NCI-H187 treated with DMSO at 0.1 percent for 48 hours (cell line): Measurements from ENCODE around the gene PGPEP1.
"Not testable (repeated sequence)": the region's sequence is repeated elsewhere in the genome, so short reads cannot be mapped to it uniquely, and the experiment has no call there.

Source experiments
- DNase-seq: peaks from one replicate; lab custom pipeline; 2025; lab: John Stamatoyannopoulos, UW

The PGPEP1 gene

DNA sequence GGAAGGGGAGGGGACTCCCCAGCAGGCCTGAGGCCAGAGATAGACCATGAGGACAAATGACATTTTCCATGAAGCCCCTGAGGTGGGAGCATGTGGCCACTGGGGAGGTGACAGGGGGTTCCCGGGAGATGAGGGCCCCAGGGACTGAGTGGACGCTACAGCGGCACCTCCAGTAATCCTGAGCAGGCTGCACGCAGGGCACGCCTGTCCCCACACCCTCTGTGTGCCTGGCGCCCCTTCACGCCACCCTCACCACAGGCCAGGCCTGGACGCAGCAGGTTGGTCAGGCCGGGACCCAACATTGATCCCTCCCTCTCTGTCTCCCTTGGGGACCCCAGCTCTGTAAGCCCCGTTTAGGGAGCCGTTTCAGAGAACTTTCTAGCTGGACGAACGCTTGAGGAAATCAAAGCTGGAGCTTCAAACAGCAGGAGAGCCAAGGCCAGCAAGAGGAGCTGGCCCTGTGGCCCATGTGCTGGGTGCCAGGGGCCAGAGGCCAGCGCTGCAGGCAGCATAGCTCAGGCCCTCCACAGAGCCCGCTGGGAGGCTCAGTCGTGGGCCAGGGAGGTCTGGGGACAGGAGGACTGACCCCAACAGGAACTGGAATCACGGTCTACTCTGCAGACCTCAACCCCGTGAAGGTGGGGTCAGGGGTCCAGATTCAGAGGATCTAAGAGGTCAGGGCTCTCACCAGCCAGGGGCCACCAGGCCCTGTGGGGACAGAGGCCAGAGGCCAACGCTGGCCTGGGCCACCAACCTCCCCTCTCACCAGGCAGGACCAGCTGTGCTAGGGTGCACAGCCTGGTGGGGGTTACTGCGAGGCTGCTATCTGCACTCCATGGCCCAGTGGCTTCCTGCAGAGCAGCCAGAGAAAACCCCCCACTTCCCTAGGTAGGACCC is 32.1 kb upstream of the PGPEP1 start:
- no peak for DNase-seq

DNA sequence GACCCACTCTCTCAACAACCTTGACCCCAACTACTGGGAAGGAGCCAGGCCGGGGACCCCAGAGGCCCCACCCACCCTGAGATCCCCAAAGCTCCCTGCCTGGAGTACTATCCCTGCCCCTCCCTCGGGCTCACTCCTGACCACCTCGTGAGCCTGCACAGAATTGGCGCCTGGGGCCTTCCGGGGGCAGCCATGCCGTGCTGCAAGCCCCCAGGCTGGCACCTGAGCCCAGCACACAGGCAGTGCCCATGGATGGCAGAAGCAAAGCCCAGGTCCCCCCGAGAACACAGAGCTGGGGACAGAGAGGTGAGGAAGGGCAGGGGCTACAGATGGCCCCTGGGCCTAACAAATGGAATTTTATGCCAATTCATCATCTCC is 31.5 kb upstream of the PGPEP1 start:
- no peak for DNase-seq

DNA sequence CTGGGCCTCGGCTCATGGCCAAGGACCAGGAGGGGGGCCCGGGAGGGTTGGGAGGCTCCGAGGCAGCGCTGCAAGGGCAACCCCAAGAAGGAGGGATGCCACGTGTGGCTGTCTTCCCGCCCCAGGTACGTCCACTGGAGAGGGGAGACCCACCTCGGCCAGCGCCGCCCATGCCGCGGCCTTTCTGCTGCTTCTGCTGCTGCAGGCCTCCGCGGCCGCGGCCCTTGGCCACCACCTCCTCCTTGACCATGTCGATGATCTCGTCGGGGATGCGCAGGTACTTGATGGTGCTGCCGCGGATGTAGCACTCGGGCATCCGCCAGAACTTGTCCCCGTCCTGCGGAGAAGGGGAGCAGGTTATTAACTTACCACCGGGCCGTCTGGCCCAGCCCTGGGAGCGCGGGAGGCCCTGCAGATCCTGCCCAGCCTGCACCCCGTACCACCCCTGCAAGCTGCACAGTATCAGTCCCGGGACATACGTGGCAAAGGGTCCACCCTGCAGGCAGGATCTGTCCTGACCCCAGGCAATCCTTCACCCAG is 30.8 kb upstream of the PGPEP1 start:
- DNase-seq: no peak

DNA sequence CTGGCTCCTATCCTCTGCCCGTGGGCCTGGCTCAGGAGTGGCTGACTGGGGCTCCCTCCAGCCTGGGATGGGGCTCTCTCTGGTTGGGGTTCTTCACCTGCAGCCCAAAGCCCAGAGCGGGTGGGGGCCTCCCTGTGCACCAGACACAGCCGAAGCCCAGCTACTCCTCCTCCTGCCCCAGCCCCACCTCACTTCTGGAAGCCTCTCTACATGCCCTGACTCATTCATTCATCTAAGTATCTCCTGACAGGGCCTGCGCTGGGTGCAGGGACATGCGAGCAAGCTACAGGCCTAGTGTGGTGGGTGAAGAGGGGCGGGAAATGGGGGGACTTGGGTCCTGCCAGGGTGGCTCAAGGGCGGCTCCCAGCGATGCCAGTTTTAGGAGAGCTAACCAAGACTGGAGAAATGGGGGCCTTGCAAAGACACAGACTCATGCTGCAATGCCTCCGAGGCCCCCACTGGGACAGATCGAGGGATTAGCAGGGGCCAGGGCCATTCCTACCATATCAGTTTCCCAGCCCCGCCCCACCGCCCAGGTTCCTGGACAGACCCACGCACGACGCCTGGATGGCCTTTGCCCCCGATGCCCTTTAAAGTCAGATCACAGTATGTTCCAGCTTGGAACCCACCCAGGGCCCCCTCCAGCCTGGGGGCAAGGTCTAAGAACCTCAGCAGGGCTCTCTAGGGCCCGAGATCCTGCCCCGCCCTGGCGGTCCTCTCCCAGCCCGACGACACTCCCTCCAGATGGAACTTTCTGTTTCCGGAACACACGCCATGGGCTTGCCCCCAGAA is 30.1 kb upstream of the PGPEP1 start:
- no peak for DNase-seq

DNA sequence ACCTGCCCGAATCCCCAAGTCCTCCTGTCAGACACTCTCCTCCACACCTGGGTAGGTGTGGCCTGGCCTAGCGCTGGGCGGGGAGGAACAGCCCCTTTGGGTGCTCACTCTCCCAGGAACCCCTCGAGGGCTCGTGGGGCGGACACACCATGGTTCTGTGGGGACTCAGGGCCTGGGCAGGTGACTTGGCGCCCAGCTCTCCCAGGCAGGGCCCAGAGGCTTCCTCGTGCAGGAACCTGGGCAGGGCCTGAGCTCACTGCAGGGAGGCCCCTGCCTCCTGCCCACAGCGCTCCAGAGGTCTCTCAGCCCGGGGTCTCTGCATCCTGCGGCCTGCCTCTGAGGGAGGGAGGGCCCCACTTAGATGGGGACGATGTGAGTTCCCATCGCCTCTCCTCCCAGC is 29.4 kb upstream of the PGPEP1 start:
- no peak for DNase-seq

DNA sequence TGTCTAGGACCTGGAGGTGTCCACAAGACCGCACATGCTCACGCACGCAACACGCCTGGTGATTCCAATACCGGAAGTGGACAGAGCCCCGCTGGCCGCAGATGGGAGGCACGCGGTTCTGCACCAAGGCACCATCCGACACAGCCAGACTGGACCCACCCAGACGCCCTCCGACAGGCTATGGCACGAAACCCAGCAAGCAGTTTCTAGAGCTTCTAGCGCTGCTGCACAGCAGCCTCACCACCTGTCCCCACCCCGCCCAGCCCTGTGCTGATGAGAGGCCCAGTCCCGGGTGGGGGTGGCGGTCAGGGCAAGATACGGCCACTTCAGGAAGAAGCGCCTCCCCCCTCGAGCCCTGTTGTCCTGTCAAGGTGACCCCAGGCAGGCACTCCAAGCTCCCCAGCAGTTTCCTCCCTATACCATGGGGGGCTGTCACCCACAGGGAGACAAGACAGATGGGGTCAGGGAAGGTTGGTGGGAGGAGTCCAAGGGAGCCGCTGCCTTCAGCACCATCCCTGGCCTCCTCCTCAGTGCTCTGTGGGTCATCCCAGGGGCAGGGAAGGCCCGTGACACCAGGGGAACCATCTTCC is 28.8 kb upstream of the PGPEP1 start:
- DNase-seq: no peak

DNA sequence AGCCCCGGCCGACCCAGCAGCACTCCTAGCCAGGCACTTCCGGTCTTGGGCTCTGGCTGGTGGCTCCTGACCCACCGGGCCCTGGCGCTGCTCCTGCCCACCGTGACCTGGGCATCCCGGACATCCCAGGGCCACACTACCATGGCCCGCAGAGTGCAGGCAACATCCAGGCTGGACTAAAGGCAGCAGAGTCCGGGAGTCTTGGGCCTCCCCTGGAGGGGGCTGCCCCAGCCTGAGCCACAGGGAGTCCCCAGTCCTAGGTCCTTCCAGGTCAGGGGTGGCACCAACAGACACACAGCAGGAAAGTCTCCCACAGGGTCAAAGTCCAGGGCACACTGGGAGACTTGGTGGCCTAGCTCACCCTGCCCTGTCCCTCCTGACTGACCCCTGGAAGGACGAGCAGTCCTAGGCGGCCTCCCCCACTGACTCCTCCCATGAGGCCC is 28.3 kb upstream of the PGPEP1 start:
- no peak for DNase-seq

DNA sequence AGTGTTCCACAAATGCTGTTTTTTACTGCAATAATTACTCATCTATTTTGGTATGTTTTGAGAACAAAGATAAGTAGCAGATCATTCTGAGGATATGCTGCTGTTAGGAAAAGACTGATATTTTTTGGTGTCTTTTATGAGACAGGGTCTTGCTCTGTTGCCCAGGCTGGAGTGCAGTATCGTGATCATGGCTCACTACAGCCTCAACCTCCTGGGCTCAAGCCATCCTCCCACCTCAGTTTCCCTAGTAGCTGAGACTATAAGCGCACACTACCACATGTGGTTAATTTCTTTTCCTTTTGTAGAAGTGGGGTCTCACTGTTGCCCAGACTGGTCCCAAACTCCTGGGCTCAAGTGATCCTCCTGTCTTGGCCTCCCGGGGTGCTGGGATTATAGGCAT is 27.0 kb upstream of the PGPEP1 start:
- DNase-seq: no peak

DNA sequence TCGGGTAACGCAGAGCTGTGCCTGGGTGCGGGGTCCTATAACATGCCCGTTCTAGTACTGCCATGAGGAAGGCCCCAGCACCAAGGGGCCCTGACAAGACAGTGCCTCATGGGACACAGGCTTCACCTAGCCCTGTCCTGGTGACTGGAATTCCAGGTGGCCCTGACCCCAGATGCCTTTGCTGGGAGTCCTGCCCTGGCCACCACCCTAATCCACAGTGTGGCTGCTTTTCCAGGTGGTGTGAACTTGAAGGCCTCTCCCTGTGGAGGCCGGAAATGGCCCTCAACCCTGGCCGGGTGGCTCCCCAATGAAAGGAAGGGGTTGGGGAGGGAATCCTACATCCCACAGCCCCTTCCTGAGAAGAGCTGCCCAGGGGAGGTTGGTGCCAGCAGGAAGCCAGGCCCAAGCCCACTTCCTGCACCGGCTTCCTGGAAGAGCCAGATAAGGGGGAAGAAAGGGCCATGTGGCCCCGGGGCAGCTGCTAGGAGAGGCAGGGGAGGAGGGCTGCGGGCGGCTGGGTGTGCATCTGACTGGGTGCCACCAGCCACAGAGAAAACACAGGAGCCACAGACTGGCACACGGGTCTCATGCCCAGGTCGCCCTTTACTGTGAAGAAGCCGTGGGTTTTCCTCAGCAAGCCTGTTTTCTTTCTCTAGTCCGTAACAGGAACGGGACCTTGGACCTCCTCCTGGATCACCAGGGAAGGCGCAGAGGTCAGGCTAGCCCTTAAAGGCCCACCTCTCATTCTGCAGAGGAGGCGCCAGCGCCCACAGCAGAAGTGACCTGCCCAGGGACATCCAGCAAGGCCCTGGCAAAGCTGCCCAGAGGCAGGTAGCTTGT is 22.2 kb upstream of the PGPEP1 start:
- DNase-seq: no peak

DNA sequence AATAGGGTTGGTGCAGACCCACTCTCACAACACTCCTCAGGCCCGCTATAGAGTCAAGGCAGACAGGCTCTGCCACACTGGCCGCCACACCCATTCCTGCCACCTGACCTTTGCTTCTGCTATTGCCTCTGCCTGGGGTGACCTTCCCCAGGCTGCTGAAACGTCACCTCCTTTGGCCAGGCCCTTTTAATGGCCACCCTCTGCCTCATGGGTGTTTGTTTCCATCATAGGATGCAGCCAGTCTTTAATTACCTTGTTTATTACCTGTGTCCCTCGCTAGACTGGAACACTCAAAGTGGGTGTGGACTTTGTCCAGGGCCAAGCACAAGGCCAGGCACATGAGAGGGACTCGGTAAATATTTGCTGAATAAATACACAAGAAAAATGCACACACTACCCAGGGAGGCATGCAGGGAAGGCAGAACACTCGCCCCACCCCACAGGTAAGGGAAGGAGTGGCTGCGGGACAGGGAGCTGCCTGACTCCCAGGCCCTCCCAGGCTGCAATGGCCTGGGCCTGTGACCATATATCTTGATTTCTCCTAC is 20.7 kb upstream of the PGPEP1 start:
- no peak for DNase-seq

DNA sequence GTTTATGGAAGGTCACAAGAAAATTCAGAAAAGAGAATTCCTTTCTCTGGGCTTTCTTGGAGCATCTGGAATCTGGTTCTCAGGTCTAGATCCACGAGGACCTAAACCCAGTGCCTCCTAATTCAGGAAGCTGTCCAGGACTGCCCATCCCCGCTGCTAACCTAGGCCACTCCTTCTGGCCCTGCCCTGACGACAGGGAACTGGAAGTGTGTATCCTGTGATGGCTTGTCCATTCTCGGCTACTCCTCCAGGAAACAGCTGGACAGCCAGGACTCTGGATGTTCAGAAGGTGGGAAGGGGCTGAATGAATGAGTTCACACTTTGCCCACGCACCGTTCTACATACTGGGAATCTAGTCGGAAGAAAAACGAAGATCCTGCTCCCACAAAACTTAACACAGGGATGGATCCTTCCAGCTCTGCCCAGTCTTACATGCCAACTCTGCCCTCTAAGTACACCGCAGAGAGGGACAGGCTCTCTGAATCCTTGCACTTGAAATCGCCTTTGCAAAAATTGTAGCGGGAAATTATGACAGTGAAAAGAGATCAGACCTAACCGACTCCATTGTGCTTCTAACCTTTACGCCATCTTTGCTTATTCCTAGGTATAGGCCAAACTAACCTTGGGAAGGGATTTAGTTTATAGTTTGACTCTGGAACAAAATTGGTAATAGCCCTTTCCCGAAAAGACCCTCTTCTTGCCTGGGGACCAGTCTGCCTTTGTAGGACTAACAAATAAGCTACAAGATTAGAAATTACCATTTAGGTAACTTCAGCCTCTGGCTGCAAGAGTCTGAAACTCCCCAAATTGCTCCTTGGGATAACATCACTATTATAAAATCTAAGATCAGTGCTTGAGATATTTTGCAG is 19.3 kb upstream of the PGPEP1 start:
- no peak for DNase-seq

DNA sequence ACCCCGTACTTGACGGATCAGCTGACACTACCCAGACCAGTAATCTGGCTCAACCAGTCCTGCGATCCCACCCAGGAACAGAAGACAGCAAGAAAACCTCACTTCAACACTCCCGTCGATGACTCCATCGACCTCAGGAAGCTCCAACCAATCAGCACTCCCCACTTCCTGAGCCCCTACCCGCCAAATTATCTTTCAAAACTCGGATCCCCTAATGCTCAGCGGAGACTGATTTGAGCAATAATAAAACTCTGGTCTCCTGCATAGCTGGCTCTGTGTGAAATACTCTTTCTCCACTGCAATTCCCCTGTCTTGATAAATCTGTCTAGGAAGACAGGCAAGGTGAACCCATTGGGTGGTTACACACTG is 18.7 kb upstream of the PGPEP1 start:
- DNase-seq: no peak

DNA sequence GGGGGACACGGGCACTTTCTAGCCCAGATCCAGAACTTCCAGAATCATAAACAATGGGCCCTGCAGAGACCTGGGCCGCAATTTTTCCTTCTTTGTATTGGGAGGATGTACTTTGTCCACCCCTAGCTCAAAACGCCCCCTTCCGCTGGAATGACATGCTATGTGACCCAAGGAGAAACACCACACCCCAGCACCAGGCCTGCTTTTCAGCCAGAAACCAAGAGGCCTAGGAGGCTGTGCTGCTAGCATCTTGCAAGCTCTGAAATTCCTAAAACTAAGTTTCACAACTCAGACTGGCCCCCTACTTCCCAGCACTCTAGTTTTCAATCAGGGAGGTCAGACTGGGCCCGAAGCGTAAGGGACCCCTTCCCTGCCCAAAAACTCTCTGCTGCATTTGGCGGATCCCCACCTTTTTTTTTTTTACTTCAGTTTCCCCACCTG is 18.1 kb upstream of the PGPEP1 start:
- DNase-seq: no peak

DNA sequence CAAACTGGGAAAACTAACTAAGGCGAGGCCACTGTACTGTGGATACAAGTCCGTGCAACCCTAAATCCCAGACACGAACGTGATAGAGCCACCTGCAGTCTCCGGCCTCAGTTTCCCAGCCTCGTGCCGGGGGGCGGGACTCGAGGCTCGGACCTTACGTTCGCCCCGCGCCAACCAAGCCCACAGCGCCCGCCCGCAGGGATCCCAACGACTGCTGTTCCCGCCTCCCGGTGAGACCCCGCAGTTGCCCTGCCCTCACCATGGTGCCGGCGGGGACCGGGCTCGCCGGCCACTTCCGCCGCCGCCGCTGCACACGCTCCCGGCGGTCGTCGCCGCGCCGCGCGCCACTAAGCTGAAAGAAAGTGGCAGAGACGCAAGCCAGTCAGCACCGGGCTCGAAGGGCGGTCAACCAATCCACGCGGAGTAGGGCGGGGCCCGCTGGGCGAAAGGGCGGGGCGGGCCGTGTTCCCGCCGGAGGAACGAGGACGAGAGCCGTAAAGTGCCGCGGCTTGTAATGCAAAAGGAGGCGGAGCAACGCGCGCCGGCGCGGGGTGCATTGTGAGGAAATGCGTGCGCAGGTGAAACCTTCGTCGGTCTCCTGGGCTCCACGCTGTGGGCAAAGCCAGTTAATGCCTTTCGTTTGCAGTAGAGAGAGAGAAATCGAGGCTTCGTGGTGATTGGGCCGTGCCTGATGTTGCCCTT is 17.5 kb upstream of the PGPEP1 start, which contains the start of gene LSM4:
TSS of gene LSM4 (minus strand) at position 318 of the 702 bp plus-strand sequence. CDS start at position 262, 56 bp downstream.
- DNase-seq: peak; percentile 59

DNA sequence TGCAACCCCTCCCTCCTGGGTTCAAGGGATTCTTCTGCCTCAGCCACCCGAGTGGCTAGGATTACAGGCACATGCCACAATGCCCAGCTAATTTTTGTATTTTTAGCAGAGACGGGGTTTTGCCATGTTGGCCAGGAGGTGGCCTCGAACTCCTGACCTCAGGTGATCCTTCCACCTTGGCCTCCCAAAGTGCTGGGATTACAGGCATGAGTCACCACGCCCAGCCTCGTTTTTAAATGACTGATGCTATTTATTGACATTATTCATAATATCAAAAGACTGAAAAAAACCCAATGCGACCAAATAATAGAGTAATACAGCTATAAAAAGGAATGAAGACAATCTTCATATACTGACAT is 16.0 kb upstream of the PGPEP1 start:
- DNase-seq: not testable (repeated sequence)

DNA sequence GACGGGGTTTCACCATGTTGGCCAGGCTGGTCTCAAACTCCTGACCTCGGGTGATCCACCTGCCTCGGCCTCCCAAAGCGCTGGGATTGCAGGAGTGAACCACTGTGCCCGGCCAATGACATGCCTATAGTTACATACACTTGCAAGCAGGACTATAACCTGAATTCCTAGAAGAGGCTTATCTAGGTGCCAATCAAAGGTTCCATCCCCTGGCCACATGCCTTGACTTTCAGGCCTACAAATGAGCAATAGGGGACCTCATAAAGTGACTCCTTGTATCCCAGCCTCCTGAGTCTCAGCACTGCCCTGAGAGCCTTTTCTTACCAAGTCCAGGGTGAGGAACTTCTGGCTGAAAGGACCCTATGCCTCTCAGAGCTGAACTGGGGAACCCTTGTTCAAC is 13.6 kb upstream of the PGPEP1 start:
- no peak for DNase-seq

DNA sequence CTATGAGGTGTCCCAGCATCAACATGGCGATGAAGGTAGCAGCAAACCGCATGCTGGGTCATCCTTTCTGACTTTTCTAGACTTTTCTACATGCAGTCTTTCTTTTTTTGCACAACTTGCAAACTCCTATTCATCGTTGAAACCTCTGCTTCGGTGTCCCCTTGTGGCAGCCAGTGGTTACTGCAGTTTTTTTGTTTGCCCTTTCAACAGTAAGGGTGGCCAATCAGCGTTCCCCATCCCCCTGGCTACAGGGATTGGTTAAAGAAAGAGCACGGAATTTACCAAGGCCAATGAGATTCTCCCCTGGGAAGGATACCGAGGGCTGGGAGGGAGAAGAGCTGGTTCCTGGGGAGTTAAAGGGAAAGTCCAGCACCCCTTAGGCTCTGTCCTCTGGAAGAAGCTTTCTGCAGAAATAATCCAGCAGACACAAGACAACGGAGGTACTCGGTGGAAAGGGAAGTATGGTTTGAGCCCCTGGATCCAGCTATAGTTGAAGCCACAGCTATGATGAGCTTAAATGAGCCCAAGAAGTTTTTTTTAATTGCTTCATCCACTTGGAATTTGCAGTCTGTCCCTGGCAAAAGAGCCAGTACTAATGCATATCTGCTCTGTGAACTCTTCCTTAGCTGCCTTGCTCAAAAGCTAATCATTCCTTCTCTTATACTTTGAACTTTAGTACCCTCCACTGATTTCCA is 11.9 kb upstream of the PGPEP1 start:
- DNase-seq: peak; percentile 79

DNA sequence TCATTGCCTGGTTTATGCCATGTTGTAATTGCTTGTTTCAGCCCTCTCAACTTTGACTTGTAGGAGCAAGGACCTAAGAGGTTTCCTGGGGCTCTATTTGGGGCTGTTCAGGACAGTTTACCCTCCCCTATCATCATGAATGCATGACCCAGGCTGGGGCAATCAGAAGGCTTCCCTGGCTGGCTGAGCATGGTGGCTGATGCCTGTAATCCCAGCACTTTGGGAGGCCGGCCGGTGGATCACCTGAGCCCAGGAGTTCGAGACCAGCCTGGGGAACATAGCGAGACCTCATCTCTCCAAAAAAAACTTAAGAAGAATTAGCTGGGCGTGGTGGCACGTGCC is 11.4 kb upstream of the PGPEP1 start:
- DNase-seq: no peak

DNA sequence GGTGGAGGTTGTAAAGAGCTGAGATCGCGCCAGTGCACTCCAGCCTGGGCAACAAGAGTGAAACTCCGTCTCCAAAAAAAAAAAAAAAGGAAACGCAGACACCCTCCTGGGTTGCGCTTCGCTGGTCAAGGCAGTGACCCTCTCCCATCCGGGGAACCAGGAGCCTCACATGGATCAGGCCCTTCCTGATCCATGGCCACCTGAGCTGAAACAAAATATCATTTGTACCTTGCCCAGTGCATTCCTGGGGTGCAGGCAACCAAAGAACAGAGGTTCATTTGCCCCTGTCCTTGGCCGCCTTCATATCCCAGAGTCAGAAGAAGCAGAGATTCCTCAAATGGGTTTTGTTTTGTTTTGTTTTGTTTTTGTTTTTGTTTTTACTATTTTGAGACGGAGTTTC is 9.5 kb upstream of the PGPEP1 start:
- no peak for DNase-seq
